SK-N-SH (cell line): ENCODE measurements around the gene SLC16A11. TPM values are rescaled to one million over a fixed set of nuclear protein-coding genes. Genes with fewer than 3 reads are reported as not detected.

Source experiments
- CTCF ChIA-PET: fragments of 300-600, 350-600 bp; formaldehyde crosslinking; extraction: SDS; loops from one replicate; lab custom pipeline; 2021; lab: Yijun Ruan, JAX
- POLR2A ChIA-PET: fragments of 350-600 bp; sonication (Branson Sonifier 250); formaldehyde crosslinking; extraction: SDS; loops from one replicate; lab custom pipeline; 2020; ENCODE audit warnings: antibody characterized with exemption, inconsistent platforms; lab: Yijun Ruan, JAX
- DNase-seq: peaks from one replicate; pipeline ENCODE4 v3.0.0; 2012
- H2AFZ ChIP-seq: fragments of 200-600 bp; sonication (generic); 2 replicates; pipeline ENCODE4 v1.8.1; 2016; ENCODE audit warnings: antibody characterized with exemption, mild to moderate bottlenecking, low read depth
- H3F3A ChIP-seq: fragments of 200-600 bp; sonication (generic); replicated peaks from 2 replicates; pipeline ENCODE3; 2016; ENCODE audit warnings: antibody characterized with exemption, mild to moderate bottlenecking; ENCODE audit not compliant: insufficient read depth
- H3K27ac ChIP-seq, 2 experiments: fragments of 200-500 bp in 1 of 2; fragments of 200-600 bp in 1 of 2; sonication (Bioruptor generic) in 1 of 2; sonication (generic), shearing (Covaris generic) in 1 of 2; 2 replicates each; pipeline versions ENCODE4 v1.5.1 to v1.6.1; 2014 to 2016; ENCODE audit warnings: low read depth in 2 of 2, inconsistent platforms in 1 of 2, low read length in 1 of 2, mild to moderate bottlenecking in 1 of 2, mixed read lengths in 1 of 2
- H3K27me3 ChIP-seq: fragments of 200-600 bp; sonication (generic), shearing (Covaris generic); 2 replicates; pipeline ENCODE4 v1.6.1; 2016; ENCODE audit warnings: mixed run types; ENCODE audit not compliant: insufficient read depth
- H3K36me3 ChIP-seq, 2 experiments: fragments of 200-500 bp in 1 of 2; fragments of 200-600 bp in 1 of 2; sonication (Bioruptor generic) in 1 of 2; sonication (generic) in 1 of 2; replicated peaks in 1 of 2; 2 replicates each; pipeline versions ENCODE3 to v1.5.1; 2014 to 2016; ENCODE audit warnings: low read length in 1 of 2, mild to moderate bottlenecking in 1 of 2; ENCODE audit not compliant: insufficient read depth in 2 of 2, control insufficient read depth in 1 of 2
- H3K4me1 ChIP-seq, 2 experiments: fragments of 200-500 bp in 1 of 2; fragments of 200-600 bp in 1 of 2; sonication (Bioruptor generic) in 1 of 2; sonication (generic), shearing (Covaris generic) in 1 of 2; 2 replicates each; pipeline versions ENCODE4 v1.5.1 to v1.6.1; 2014 to 2016; ENCODE audit warnings: low read depth in 1 of 2, low read length in 1 of 2, mixed run types in 1 of 2; ENCODE audit not compliant: insufficient read depth in 2 of 2, control insufficient read depth in 1 of 2
- H3K4me2 ChIP-seq: fragments of 200-600 bp; sonication (generic), shearing (Covaris generic); 2 replicates; pipeline ENCODE4 v1.6.1; 2017; ENCODE audit warnings: mixed run types
- H3K4me3 ChIP-seq, 2 experiments: fragments of 200-500 bp in 1 of 2; fragments of 200-600 bp in 1 of 2; sonication (Bioruptor generic) in 1 of 2; sonication (generic), shearing (Covaris generic) in 1 of 2; 2 replicates each; pipeline versions ENCODE4 v1.5.1 to v1.8.1; 2014 to 2016; ENCODE audit warnings: low read depth in 2 of 2, inconsistent platforms in 1 of 2, low read length in 1 of 2, mild to moderate bottlenecking in 1 of 2, mixed read lengths in 1 of 2, moderate library complexity in 1 of 2
- H3K79me2 ChIP-seq: fragments of 200-600 bp; sonication (generic); 2 replicates; pipeline ENCODE4 v1.8.1; 2017; ENCODE audit warnings: mild to moderate bottlenecking; ENCODE audit not compliant: insufficient read depth
- H3K9ac ChIP-seq: fragments of 200-600 bp; sonication (generic); 2 replicates; pipeline ENCODE4 v1.6.1; 2017; ENCODE audit warnings: mixed run types
- H3K9me2 ChIP-seq: fragments of 200-600 bp; sonication (generic); 2 replicates; pipeline ENCODE4 v1.6.1; 2017; ENCODE audit warnings: mixed run types
- H3K9me3 ChIP-seq: fragments of 200-600 bp; sonication (generic); 2 replicates; pipeline ENCODE4 v1.6.1; 2017; ENCODE audit warnings: mixed run types, mild to moderate bottlenecking, moderate library complexity
- H4K20me1 ChIP-seq: fragments of 200-600 bp; sonication (generic); 2 replicates; pipeline ENCODE4 v1.6.1; 2017; ENCODE audit warnings: mild to moderate bottlenecking, mixed run types; ENCODE audit not compliant: insufficient read depth
- CHD2 ChIP-seq: fragments of 150-350 bp; IDR thresholded peaks from 2 replicates; pipeline ENCODE4 v1.6.1; 2018; ENCODE audit warnings: low read length; ENCODE audit not compliant: partially characterized antibody
- CTCF ChIP-seq: fragments of 200-600 bp; sonication (generic); IDR thresholded peaks from 2 replicates; pipeline ENCODE4 v1.6.1; 2017; ENCODE audit warnings: antibody characterized with exemption, mild to moderate bottlenecking, moderate library complexity
- ELF1 ChIP-seq: IDR thresholded peaks from 2 replicates; pipeline ENCODE4 v1.4.0; 2012
- EP300 ChIP-seq, 2 experiments: IDR thresholded peaks; 2 replicates each; pipeline versions ENCODE4 v1.4.0 to v1.6.1; 2012; ENCODE audit warnings: borderline replicate concordance in 1 of 2, low read depth in 1 of 2, low read length in 1 of 2
- EZH2phosphoT487 ChIP-seq: fragments of 200-600 bp; sonication (generic); IDR thresholded peaks from 2 replicates; pipeline ENCODE4 v1.6.1; 2017; ENCODE audit warnings: low read depth, mixed run types, mild to moderate bottlenecking, antibody characterized with exemption, moderate library complexity, borderline replicate concordance
- FOSL2 ChIP-seq: IDR thresholded peaks from 2 replicates; pipeline ENCODE4 v1.4.0; 2012; ENCODE audit warnings: low read depth, mild to moderate bottlenecking, moderate library complexity, borderline replicate concordance
- GABPA ChIP-seq: IDR thresholded peaks from 2 replicates; pipeline ENCODE4 v1.4.0; 2012; ENCODE audit warnings: low read depth, mild to moderate bottlenecking
- MXI1 ChIP-seq: IDR thresholded peaks from 2 replicates; pipeline ENCODE4 v1.6.1; 2012; ENCODE audit warnings: mild to moderate bottlenecking, low read depth, low read length, improper control_type of control experiment
- NFIC ChIP-seq: IDR thresholded peaks from 2 replicates; pipeline ENCODE4 v1.4.0; 2012; ENCODE audit warnings: borderline replicate concordance
- NRF1 ChIP-seq: IDR thresholded peaks from 2 replicates; pipeline ENCODE4 v1.6.1; 2012; ENCODE audit warnings: low read depth, mild to moderate bottlenecking, low read length
- POLR2AphosphoS5 ChIP-seq: IDR thresholded peaks from 2 replicates; pipeline ENCODE4 v1.6.1; 2012; ENCODE audit warnings: low read depth, low read length
- RAD21 ChIP-seq: IDR thresholded peaks from 2 replicates; pipeline ENCODE4 v1.6.1; 2012; ENCODE audit warnings: mild to moderate bottlenecking, low read length
- RCOR1 ChIP-seq: fragments of 150-350 bp; IDR thresholded peaks from 2 replicates; pipeline ENCODE4 v1.6.1; 2017; ENCODE audit warnings: antibody characterized with exemption, low read length
- REST ChIP-seq: IDR thresholded peaks from 2 replicates; pipeline ENCODE4 v1.6.1; 2012; ENCODE audit warnings: mild to moderate bottlenecking, low read depth, low read length, moderate library complexity
- RXRA ChIP-seq: IDR thresholded peaks from 2 replicates; pipeline ENCODE4 v1.4.0; 2012; ENCODE audit warnings: low read depth, mild to moderate bottlenecking, borderline replicate concordance
- SIN3A ChIP-seq: IDR thresholded peaks from 2 replicates; pipeline ENCODE4 v1.6.1; 2012; ENCODE audit warnings: low read depth, mild to moderate bottlenecking, low read length, moderate library complexity, borderline replicate concordance
- SMC3 ChIP-seq: IDR thresholded peaks from 2 replicates; pipeline ENCODE4 v1.6.1; 2012; ENCODE audit warnings: low read depth, low read length, improper control_type of control experiment
- TAF1 ChIP-seq: IDR thresholded peaks from 2 replicates; pipeline ENCODE4 v1.6.1; 2012; ENCODE audit warnings: low read depth, mild to moderate bottlenecking, low read length, moderate library complexity, borderline replicate concordance
- TEAD4 ChIP-seq: IDR thresholded peaks from 2 replicates; pipeline ENCODE4 v1.4.0; 2012; ENCODE audit warnings: mild to moderate bottlenecking, borderline replicate concordance; ENCODE audit not compliant: insufficient read depth
- USF2 ChIP-seq: fragments of 150-350 bp; IDR thresholded peaks from 2 replicates; pipeline ENCODE4 v1.6.1; 2017; ENCODE audit warnings: antibody characterized with exemption, low read length, low read depth, borderline replicate concordance
- YY1 ChIP-seq: IDR thresholded peaks from 2 replicates; pipeline ENCODE4 v1.4.0; 2012; ENCODE audit warnings: low read depth, mild to moderate bottlenecking
- ZBTB33 ChIP-seq: IDR thresholded peaks from 2 replicates; pipeline ENCODE4 v1.4.0; 2012; ENCODE audit warnings: low read depth, borderline replicate concordance
- WGBS: methylation state at CpG from one replicate; pipeline ENCODE4 v1.1.6; 2017; ENCODE audit warnings: low lambda C conversion rate; 5-methylcytosine and 5-hydroxymethylcytosine counted together
- polyA plus RNA-seq, 3 experiments: library from polyadenylated mRNA; depleted of rRNA; stranded (reverse); fragments of >200 nt; gene quantifications; 2 replicates each; pipeline ENCODE4 v1.2.3, GENCODE V29; 2012

Gene SLC16A11
- polyA plus RNA-seq, 1 of the 3 experiments (the other 2 are of a cell fraction): 0.12 TPM

GRCh38 chr17:7014261-7014994 lies 29.5 kb downstream of the SLC16A11 start:
- peaks cover 12% of the 10 kb centered on the region for H3F3A ChIP-seq
- H2AFZ ChIP-seq: no peak overlapping the region
- ChIA-PET POLR2A (no interaction called here), CTCF (interaction anchor here (1.0 kb wide), 1 partner anchor 9 kb away, joined by 5 read pairs; the partner anchor contains the start of gene BCL6B)
- H3K9ac ChIP-seq: peak overlapping the region; percentile 97
- no peaks in the 10 kb centered on the region for H4K20me1 ChIP-seq
- no peaks in the 10 kb centered on the region for H3K9me2 ChIP-seq
- H3K4me3 ChIP-seq: peak overlapping the region; percentile 78 to 85
- H3K36me3 ChIP-seq: peaks cover 0 to 7% of the 10 kb centered on the region in 2 experiments
- DNase-seq: peak; percentile 94
- H3K27ac ChIP-seq: peak overlapping the region; percentile 95
- H3K9me3 ChIP-seq: no peaks in the 10 kb centered on the region
- peaks cover 12 to 36% of the 10 kb centered on the region in 2 experiments; a peak in 2 of 4 replicates for H3K4me1 ChIP-seq
- H3K79me2 ChIP-seq: peaks cover 46% of the 10 kb centered on the region
- WGBS: 2% methylated on average over 25 of the region's 75 CpGs
- H3K27me3 ChIP-seq: no peaks in the 10 kb centered on the region
- peak overlapping the region; percentile 83 for H3K4me2 ChIP-seq
- TF ChIP-seq NRF1 (peak; percentile 62), TAF1 (peak; percentile 55; the same call in 1 of the 2 replicates), RAD21 (no peak), USF2 (no peak), TEAD4 (no peak), CTCF (peak; percentile 61), MXI1 (peak; percentile 81), FOSL2 (no peak; the same call in 1 of the 2 replicates), SIN3A (0 out of 2 replicates have a peak, but pooled peaks have one; percentile 33), ZBTB33 (no peak; the same call in 1 of the 2 replicates), EZH2phosphoT487 (no peak), ELF1 (peak; percentile 76), POLR2AphosphoS5 (peak; percentile 91), CHD2 (peak; percentile 63), GABPA (peak; percentile 84), NFIC (peak; percentile 10; the same call in 1 of the 2 replicates), EP300 (IDR thresholded peaks at IDR 0.05; ENCODE audit: borderline replicate concordance in 1 of 2, low read depth in 1 of 2, low read length in 1 of 2) (no peak; a peak in 1 of 4 replicates), YY1 (no peak), SMC3 (no peak; the same call in 1 of the 2 replicates), RCOR1 (no peak), RXRA (no peak), REST (no peak)
